IMR-90 (cell line): Measurements from ENCODE around the gene TSTD1. TPM values are rescaled to one million over a fixed set of nuclear protein-coding genes. Genes with fewer than 3 reads are reported as not detected.

Experiments
- ATAC-seq: fragments of 200-7000 bp; cut with Tn5 transposase; 2 replicates; pipeline ENCODE4 v1.9.1; 2020; ENCODE audit warnings: low read depth, mild to moderate bottlenecking, moderate library complexity
- BruUV-seq: library from RNA; stranded (reverse); fragments of 400-500 nt; replicated peaks from 2 replicates; lab custom pipeline; 2021; lab: Mats Ljungman, UMichigan
- CTCF ChIA-PET: fragments of 300-600 bp; formaldehyde crosslinking; extraction: SDS; loops from one replicate; lab custom pipeline; 2021; ENCODE audit warnings: antibody characterized with exemption; lab: Yijun Ruan, JAX
- POLR2A ChIA-PET: fragments of 300-600 bp; sonication (Branson Sonifier 250); formaldehyde crosslinking; loops from one replicate; lab custom pipeline; 2022; ENCODE audit warnings: antibody characterized with exemption; ENCODE audit not compliant: unreplicated experiment; lab: Charles Lee
- DNase-seq: peaks from one replicate; pipeline ENCODE4 v3.0.0; 2013
- H2AFZ ChIP-seq: replicated peaks from 2 replicates; pipeline ENCODE3; 2013; ENCODE audit warnings: low read length, mild to moderate bottlenecking; ENCODE audit not compliant: poor library complexity
- H2AK5ac ChIP-seq: 2 replicates; pipeline ENCODE4 v1.6.1; 2013; ENCODE audit warnings: low read depth, low read length, inconsistent platforms
- H2AK9ac ChIP-seq: replicated peaks from 2 replicates; pipeline ENCODE3; 2013; ENCODE audit warnings: mild to moderate bottlenecking, low read depth, low read length, moderate library complexity; ENCODE audit not compliant: poor library complexity
- H2BK120ac ChIP-seq: 2 replicates; pipeline ENCODE4 v1.6.1; 2013; ENCODE audit warnings: low read depth, low read length, inconsistent platforms
- H2BK15ac ChIP-seq: 3 replicates; pipeline ENCODE4 v1.6.1; 2013; ENCODE audit warnings: low read depth, low read length, inconsistent platforms
- H2BK20ac ChIP-seq: 2 replicates; pipeline ENCODE4 v1.6.1; 2013; ENCODE audit warnings: low read depth, mild to moderate bottlenecking, inconsistent platforms, low read length, moderate library complexity
- H2BK5ac ChIP-seq: 2 replicates; pipeline ENCODE4 v1.6.1; 2013; ENCODE audit warnings: mild to moderate bottlenecking, low read depth, low read length, inconsistent platforms; ENCODE audit not compliant: poor library complexity, severe bottlenecking
- H3K14ac ChIP-seq: replicated peaks from 2 replicates; pipeline ENCODE4 v1.6.1; 2013; ENCODE audit warnings: low read depth, low read length, inconsistent platforms
- H3K18ac ChIP-seq: 2 replicates; pipeline ENCODE4 v1.6.1; 2013; ENCODE audit warnings: low read depth, low read length, control low read depth
- H3K23ac ChIP-seq: 2 replicates; pipeline ENCODE4 v1.6.1; 2013; ENCODE audit warnings: low read depth, low read length, inconsistent platforms
- H3K27ac ChIP-seq: 2 replicates; pipeline ENCODE4 v1.5.1; 2013; ENCODE audit warnings: mild to moderate bottlenecking, control low read depth, low read length; ENCODE audit not compliant: insufficient read depth
- H3K27me3 ChIP-seq: 2 replicates; pipeline ENCODE4 v1.6.1; 2013; ENCODE audit warnings: low read length; ENCODE audit not compliant: control insufficient read depth, insufficient read depth
- H3K36me3 ChIP-seq: 2 replicates; pipeline ENCODE4 v1.6.1; 2013; ENCODE audit warnings: low read length, mixed read lengths; ENCODE audit not compliant: control insufficient read depth, insufficient read depth
- H3K4ac ChIP-seq: 2 replicates; pipeline ENCODE4 v1.6.1; 2013; ENCODE audit warnings: low read depth, low read length, inconsistent platforms
- H3K4me1 ChIP-seq: 2 replicates; pipeline ENCODE4 v1.6.1; 2013; ENCODE audit warnings: low read length, mixed read lengths; ENCODE audit not compliant: control insufficient read depth, insufficient read depth
- H3K4me2 ChIP-seq: 2 replicates; pipeline ENCODE4 v1.6.1; 2013; ENCODE audit warnings: low read depth, mild to moderate bottlenecking, control low read depth, low read length, moderate library complexity
- H3K4me3 ChIP-seq: 2 replicates; pipeline ENCODE4 v1.5.1; 2013; ENCODE audit warnings: low read depth, mild to moderate bottlenecking, control low read depth, low read length, moderate library complexity; ENCODE audit not compliant: insufficient read depth
- H3K56ac ChIP-seq: 2 replicates; pipeline ENCODE4 v1.6.1; 2013; ENCODE audit warnings: low read length, inconsistent platforms; ENCODE audit not compliant: insufficient read depth; ENCODE audit errors: extremely low read depth
- H3K79me1 ChIP-seq, 2 experiments: 2 replicates each; pipeline ENCODE4 v1.6.1; 2013; ENCODE audit warnings: low read length in 2 of 2, inconsistent platforms in 1 of 2, low read depth in 1 of 2
- H3K9ac ChIP-seq: 2 replicates; pipeline ENCODE4 v1.6.1; 2013; ENCODE audit warnings: low read depth, low read length, control low read depth
- H3K9me1 ChIP-seq: 2 replicates; pipeline ENCODE4 v1.6.1; 2013; ENCODE audit warnings: low read length, inconsistent platforms; ENCODE audit not compliant: insufficient read depth
- H3K9me3 ChIP-seq: 2 replicates; pipeline ENCODE4 v1.6.1; 2013; ENCODE audit warnings: low read length; ENCODE audit not compliant: control insufficient read depth, insufficient read depth
- H4K20me1 ChIP-seq: 2 replicates; pipeline ENCODE4 v1.6.1; 2013; ENCODE audit warnings: low read length, inconsistent platforms; ENCODE audit not compliant: insufficient read depth
- H4K5ac ChIP-seq: 2 replicates; pipeline ENCODE4 v1.6.1; 2013; ENCODE audit warnings: mild to moderate bottlenecking, low read depth, low read length, control low read depth
- H4K8ac ChIP-seq, 2 experiments: 2 replicates each; pipeline ENCODE4 v1.6.1; 2013; ENCODE audit warnings: low read depth in 2 of 2, low read length in 2 of 2, control low read depth in 1 of 2, inconsistent platforms in 1 of 2
- H4K91ac ChIP-seq: 2 replicates; pipeline ENCODE4 v1.6.1; 2013; ENCODE audit warnings: low read depth, low read length, inconsistent platforms; ENCODE audit not compliant: insufficient read depth
- CEBPB ChIP-seq: IDR thresholded peaks from 2 replicates; pipeline ENCODE4 v1.6.1; 2012; ENCODE audit warnings: low read depth, low read length, improper control_type of control experiment
- POLR2A ChIP-seq: IDR thresholded peaks from 2 replicates; pipeline ENCODE4 v1.6.1; 2012; ENCODE audit warnings: mild to moderate bottlenecking, low read depth, low read length
- WGBS, 2 experiments: methylation state at CpG; one replicate each; pipeline versions ENCODE4 v1.1.5 to v1.1.7; 2013; ENCODE audit warnings: missing lambda C conversion rate in 2 of 2; ENCODE audit not compliant: insufficient read length in 1 of 2; ENCODE audit errors: extremely low coverage in 2 of 2; 5-methylcytosine and 5-hydroxymethylcytosine counted together
- dilution Hi-C: fragments of 300-500 bp; cut with HindIII; formaldehyde crosslinking; loops from one replicate; pipeline ENCODE4 v1.14.3; 2018; ENCODE audit warnings: low sequenced_read_pairs; ENCODE audit not compliant: unreplicated experiment
- in situ Hi-C: fragments of 300-500 bp; cut with MboI; formaldehyde crosslinking; loops from 3 replicates; pipeline ENCODE4 v1.14.3; 2019; ENCODE audit warnings: low sequenced_read_pairs, inconsistent platforms, mixed read lengths
- intact Hi-C: fragments of 100-400 bp; cut with micrococcal nuclease; formaldehyde crosslinking; loops from 2 replicates; pipeline ENCODE4 v1.10.0; 2022
- polyA plus RNA-seq, 3 experiments: library from polyadenylated mRNA; depleted of rRNA; stranded (reverse); fragments of >200 nt; gene quantifications; 2 replicates each; pipeline ENCODE4 v1.2.3, GENCODE V29; 2012; ENCODE audit warnings: low replicate concordance in 1 of 3
- total RNA-seq: library from RNA; depleted of rRNA; stranded (reverse); fragments of >200 nt; gene quantifications from 2 replicates; pipeline ENCODE4 v1.2.3, GENCODE V29; 2012

TSTD1 gene
- total and polyA plus RNA-seq, 2 of the 4 experiments (the other 2 are of a cell fraction) = 0.21 TPM; not detected in 1

GRCh38 chr1:161008869-161009510 is 29.8 kb downstream of the TSTD1 start:
- dilution Hi-C loops = no loop called here
- BruUV-seq = no TSS peak
- H2BK120ac ChIP-seq = no peak overlapping the region
- no peak overlapping the region for H2BK5ac ChIP-seq
- no peak overlapping the region for H3K27ac ChIP-seq
- no peak overlapping the region for H3K14ac ChIP-seq
- no peaks in the 10 kb centered on the region for H3K9me3 ChIP-seq
- H2AFZ ChIP-seq = no peak overlapping the region
- in situ Hi-C loops = no loop called here
- peaks cover 5% of the 10 kb centered on the region for H3K4me1 ChIP-seq
- no peak overlapping the region for H3K9ac ChIP-seq
- 0% methylated on average over 1 of the region's 4 CpGs; no CpG with 5 or more reads in 1 of the 2 experiments for WGBS, 2 experiments
- peaks cover 5% of the 10 kb centered on the region for H3K9me1 ChIP-seq
- H3K18ac ChIP-seq = no peak overlapping the region
- no peak overlapping the region for H2AK9ac ChIP-seq
- TF ChIP-seq CEBPB (peak; percentile 72), POLR2A (no peak)
- no peaks in the 10 kb centered on the region for H3K36me3 ChIP-seq
- no peak overlapping the region for H2AK5ac ChIP-seq
- H3K27me3 ChIP-seq = no peaks in the 10 kb centered on the region
- DNase-seq = peak; percentile 31
- H3K4ac ChIP-seq = no peak overlapping the region
- H3K79me1 ChIP-seq = no peaks in the 10 kb centered on the region
- no peak overlapping the region for H3K23ac ChIP-seq
- H3K4me3 ChIP-seq = no peak overlapping the region
- ChIA-PET POLR2A (no interaction called here), CTCF (no interaction called here)
- no peak overlapping the region for H2BK15ac ChIP-seq
- H3K4me2 ChIP-seq = no peak overlapping the region
- no peak overlapping the region for H4K8ac ChIP-seq
- H3K56ac ChIP-seq = no peak overlapping the region
- no peaks in the 10 kb centered on the region for H4K20me1 ChIP-seq
- no peak overlapping the region for H4K91ac ChIP-seq
- H4K5ac ChIP-seq = no peak overlapping the region
- intact Hi-C loops = no loop called here
- H2BK20ac ChIP-seq = no peak overlapping the region
- ATAC-seq = peak; percentile 56
